H1 (cell line): Measurements from ENCODE around the gene NDUFB3. TPM values are rescaled to one million over a fixed set of nuclear protein-coding genes. Genes with fewer than 3 reads are reported as not detected.

Experiments used
- CTCF ChIA-PET: fragments of 300-600 bp; sonication (Branson Sonifier 250); formaldehyde crosslinking; loops from one replicate; lab custom pipeline; 2021; ENCODE audit not compliant: partially characterized antibody; lab: Charles Lee
- POLR2A ChIA-PET: fragments of 300-600 bp; sonication (Branson Sonifier 250); formaldehyde crosslinking; loops from one replicate; lab custom pipeline; 2021; ENCODE audit warnings: inconsistent platforms; ENCODE audit not compliant: partially characterized antibody; lab: Charles Lee
- DNase-seq, 2 experiments: peaks; one replicate each; pipeline versions ENCODE4 v3.0.0 to v3.0.0-alpha.2; 2010 to 2022; ENCODE audit warnings: low spot score in 2 of 2, low read depth in 1 of 2, mixed read lengths in 1 of 2
- FAIRE-seq: peaks from 2 replicates; lab custom pipeline; 2011; peaks lifted over from hg19 to GRCh38; lab: Jason Lieb, UNC
- H2AFZ ChIP-seq: 2 replicates; pipeline ENCODE4 v1.8.1; 2012; ENCODE audit warnings: low read length, inconsistent platforms
- H2AK5ac ChIP-seq: 2 replicates; pipeline ENCODE4 v1.6.1; 2013; ENCODE audit warnings: low read depth, low read length
- H2BK120ac ChIP-seq: replicated peaks from 2 replicates; pipeline ENCODE3; 2013; ENCODE audit warnings: low read depth, low read length, inconsistent platforms
- H2BK12ac ChIP-seq: 2 replicates; pipeline ENCODE4 v1.6.1; 2013; ENCODE audit warnings: low read depth, low read length
- H2BK15ac ChIP-seq: 2 replicates; pipeline ENCODE4 v1.6.1; 2013; ENCODE audit warnings: low read length
- H2BK20ac ChIP-seq: 2 replicates; pipeline ENCODE4 v1.6.1; 2013; ENCODE audit warnings: low read length
- H2BK5ac ChIP-seq: 2 replicates; pipeline ENCODE4 v1.6.1; 2013; ENCODE audit warnings: low read depth, low read length
- H3K14ac ChIP-seq: 2 replicates; pipeline ENCODE4 v1.6.1; 2013; ENCODE audit warnings: inconsistent platforms; ENCODE audit not compliant: insufficient read length
- H3K18ac ChIP-seq: 2 replicates; pipeline ENCODE4 v1.6.1; 2013; ENCODE audit warnings: low read length; ENCODE audit errors: extremely low read depth
- H3K23ac ChIP-seq: 2 replicates; pipeline ENCODE4 v1.6.1; 2013; ENCODE audit warnings: inconsistent platforms; ENCODE audit not compliant: insufficient read length
- H3K23me2 ChIP-seq: 2 replicates; pipeline ENCODE4 v1.6.1; 2013; ENCODE audit warnings: low read depth, low read length
- H3K27ac ChIP-seq: 2 replicates; pipeline ENCODE4 v1.6.1; 2011; ENCODE audit warnings: low read depth, low read length, inconsistent platforms
- H3K27me3 ChIP-seq, 4 experiments: replicated peaks in 1 of 4; 1 replicate in 1 of 4; 2 replicates in 3 of 4; pipeline versions ENCODE4 v1.6.1 to v1.8.1; 2011 to 2013; ENCODE audit warnings: low read length in 3 of 4, mild to moderate bottlenecking in 3 of 4, inconsistent platforms in 2 of 4, mixed read lengths in 2 of 4, moderate library complexity in 1 of 4; ENCODE audit not compliant: control insufficient read depth in 3 of 4, insufficient read depth in 3 of 4; ENCODE audit errors: extremely low read depth in 1 of 4
- H3K36me3 ChIP-seq, 4 experiments: 2 replicates each; pipeline versions ENCODE4 v1.6.1 to v1.8.1; 2011 to 2013; ENCODE audit warnings: mild to moderate bottlenecking in 4 of 4, low read length in 3 of 4, moderate library complexity in 2 of 4, control low read depth in 1 of 4, inconsistent platforms in 1 of 4; ENCODE audit not compliant: insufficient read depth in 4 of 4, control insufficient read depth in 2 of 4
- H3K4ac ChIP-seq: replicated peaks from 2 replicates; pipeline ENCODE3; 2013; ENCODE audit warnings: low read length, low read depth, mixed read lengths, inconsistent platforms; ENCODE audit not compliant: insufficient read length
- H3K4me1 ChIP-seq, 4 experiments: replicated peaks in 1 of 4; 1 replicate in 1 of 4; 2 replicates in 3 of 4; pipeline versions ENCODE4 v1.6.1 to v1.8.1; 2011 to 2013; ENCODE audit warnings: low read length in 3 of 4, inconsistent platforms in 2 of 4, mixed read lengths in 1 of 4; ENCODE audit not compliant: insufficient read depth in 4 of 4, control insufficient read depth in 3 of 4
- H3K4me2 ChIP-seq, 2 experiments: 2 replicates each; pipeline versions ENCODE4 v1.6.1 to v1.8.1; 2011 to 2013; ENCODE audit warnings: low read depth in 2 of 2, low read length in 2 of 2, control low read depth in 1 of 2, inconsistent platforms in 1 of 2, mild to moderate bottlenecking in 1 of 2; ENCODE audit not compliant: insufficient read depth in 1 of 2
- H3K4me3 ChIP-seq, 4 experiments: fragments of 200-600, 300-600 bp in 1 of 4; sonication (generic), shearing (Covaris generic), sonication (Bioruptor Twin) in 1 of 4; 2 replicates each; pipeline versions ENCODE4 v1.5.1 to v1.8.1; 2011 to 2016; ENCODE audit warnings: low read length in 4 of 4, low read depth in 3 of 4, control low read depth in 2 of 4, inconsistent platforms in 2 of 4, mild to moderate bottlenecking in 2 of 4, mixed read lengths in 1 of 4, moderate library complexity in 1 of 4; ENCODE audit not compliant: insufficient read depth in 2 of 4; ENCODE audit errors: extremely low read depth in 1 of 4
- H3K56ac ChIP-seq: replicated peaks from 2 replicates; pipeline ENCODE3; 2013; ENCODE audit warnings: low read depth, mild to moderate bottlenecking, mixed read lengths, low read length, inconsistent platforms; ENCODE audit not compliant: insufficient read length
- H3K79me1 ChIP-seq: 2 replicates; pipeline ENCODE4 v1.6.1; 2013; ENCODE audit warnings: low read depth, low read length, control low read depth
- H3K79me2 ChIP-seq, 2 experiments: 2 replicates each; pipeline versions ENCODE4 v1.6.1 to v1.8.1; 2012 to 2013; ENCODE audit warnings: low read length in 2 of 2, mild to moderate bottlenecking in 2 of 2, inconsistent platforms in 1 of 2; ENCODE audit not compliant: insufficient read depth in 2 of 2, control insufficient read depth in 1 of 2
- H3K9ac ChIP-seq, 4 experiments: replicated peaks in 1 of 4; 1 replicate in 1 of 4; 2 replicates in 3 of 4; pipeline versions ENCODE4 v1.6.1 to v1.8.1; 2011 to 2013; ENCODE audit warnings: low read depth in 3 of 4, low read length in 3 of 4, control low read depth in 2 of 4, mild to moderate bottlenecking in 2 of 4, moderate library complexity in 2 of 4, inconsistent platforms in 1 of 4; ENCODE audit errors: extremely low read depth in 1 of 4
- H3K9me3 ChIP-seq, 2 experiments: 2 replicates each; pipeline versions ENCODE4 v1.6.1 to v1.8.1; 2012 to 2013; ENCODE audit warnings: mild to moderate bottlenecking in 2 of 2, moderate library complexity in 2 of 2, control low read depth in 1 of 2, inconsistent platforms in 1 of 2, low read depth in 1 of 2, low read length in 1 of 2, mixed read lengths in 1 of 2; ENCODE audit not compliant: insufficient read depth in 2 of 2
- H4K20me1 ChIP-seq, 2 experiments: replicated peaks in 1 of 2; 2 replicates each; pipeline versions ENCODE3 to v1.8.1; 2011 to 2013; ENCODE audit warnings: inconsistent platforms in 2 of 2, low read length in 2 of 2, mild to moderate bottlenecking in 1 of 2; ENCODE audit not compliant: insufficient read depth in 2 of 2, control insufficient read depth in 1 of 2
- H4K5ac ChIP-seq: 2 replicates; pipeline ENCODE4 v1.6.1; 2013; ENCODE audit warnings: low read length, low read depth, mixed read lengths, inconsistent platforms; ENCODE audit not compliant: insufficient read length
- H4K8ac ChIP-seq: 2 replicates; pipeline ENCODE4 v1.8.0; 2013; ENCODE audit warnings: mild to moderate bottlenecking, moderate library complexity, low read length, inconsistent platforms; ENCODE audit not compliant: insufficient read depth; ENCODE audit errors: extremely low read depth
- H4K91ac ChIP-seq: replicated peaks from 2 replicates; pipeline ENCODE3; 2013; ENCODE audit warnings: low read length, mixed read lengths, inconsistent platforms; ENCODE audit not compliant: insufficient read length
- ATF3 ChIP-seq: IDR thresholded peaks from 2 replicates; pipeline ENCODE4 v1.6.1; 2011; ENCODE audit warnings: low read depth, mild to moderate bottlenecking, low read length; ENCODE audit not compliant: insufficient read depth
- CBX5 ChIP-seq: fragments of 300-800, 300-1000 bp; sonication (generic); IDR thresholded peaks from 2 replicates; pipeline ENCODE4 v1.7.1; 2016; ENCODE audit warnings: antibody characterized with exemption, low read length, low read depth
- KDM5A ChIP-seq: fragments of 200-600 bp; IDR thresholded peaks from 2 replicates; pipeline ENCODE4 v1.7.1; 2012; ENCODE audit warnings: mild to moderate bottlenecking, low read length, inconsistent platforms, mixed read lengths
- WGBS, 2 experiments: shearing (Covaris generic) in 1 of 2; methylation state at CpG; one replicate each; pipeline versions ENCODE4 v1.1.6 to v1.1.7; 2013 to 2015; ENCODE audit warnings: low lambda C conversion rate in 2 of 2, mixed read lengths in 2 of 2, inconsistent platforms in 1 of 2, low coverage in 1 of 2, missing lambda C conversion rate in 1 of 2; ENCODE audit not compliant: insufficient replicate concordance in 2 of 2, insufficient coverage in 1 of 2, insufficient read length in 1 of 2; ENCODE audit errors: extremely low coverage in 1 of 2, missing lambda C conversion rate in 1 of 2; 5-methylcytosine and 5-hydroxymethylcytosine counted together
- polyA plus RNA-seq, 7 experiments: library from polyadenylated mRNA; depleted of rRNA in 3 of 7; stranded (reverse) in 5 of 7; unstranded in 2 of 7; fragments of >200 nt in 5 of 7; fragments of 200-250 nt in 2 of 7; gene quantifications; 1 replicate in 5 of 7; 2 replicates in 1 of 7; 4 replicates in 1 of 7; pipeline versions ENCODE4 v1.2.1 to v1.2.3, GENCODE V29; 2011 to 2013; ENCODE audit warnings: missing spikeins in 2 of 7, mixed read lengths in 2 of 7
- total RNA-seq: library from RNA; stranded (reverse); fragmentation: NEBNext Ultra II Directional; extraction: Animal tissue kit (Norgen Biotek cat#: 25700); gene quantifications from 2 replicates; pipeline ENCODE4 v1.2.1, GENCODE V29; 2021

NDUFB3 gene
- total and polyA plus RNA-seq, 2 of the 8 experiments (the other 6 are each of a cell fraction or from before 2014, with no cell fraction given): 38.2 to 55.3 TPM

- Histone ChIP-seq H2BK20ac (no peak overlapping the region), H4K20me1 (no peaks in the 10 kb centered on the region), H3K4ac (no peak overlapping the region), H3K9me3 (peaks cover 0 to 7% of the 10 kb centered on the region in 2 experiments; a peak in 1 of 4 replicates), H3K56ac (no peak overlapping the region), H3K14ac (no peak overlapping the region), H2AFZ (no peak overlapping the region), H3K23ac (no peak overlapping the region), H3K4me3 (no peak overlapping the region), H3K27ac (no peak overlapping the region), H3K18ac (no peak overlapping the region), H3K4me2 (no peak overlapping the region), H3K23me2 (no peaks in the 10 kb centered on the region), H2AK5ac (no peak overlapping the region), H3K27me3 (no peaks in the 10 kb centered on the region), H2BK120ac (no peak overlapping the region), H3K9ac (no peak overlapping the region), H4K5ac (no peak overlapping the region), H2BK5ac (no peak overlapping the region), H4K91ac (no peak overlapping the region), H3K36me3 (no peaks in the 10 kb centered on the region), H2BK15ac (no peak overlapping the region), H3K79me2 (no peaks in the 10 kb centered on the region; a peak in 1 of 4 replicates), H4K8ac (no peak overlapping the region), H2BK12ac (no peak overlapping the region), H3K79me1 (no peaks in the 10 kb centered on the region), H3K4me1 (no peaks in the 10 kb centered on the region)
- DNase-seq: no peak
- ChIA-PET CTCF (no interaction called here), POLR2A (no interaction called here)
- 88% methylated on average over 2 of the region's 2 CpGs; no CpG with 5 or more reads in 1 of the 2 experiments for WGBS, 2 experiments
- FAIRE-seq: no peak
- TF ChIP-seq CBX5 (no peak), KDM5A (no peak), ATF3 (no peak)
Measured at GRCh38 chr2:201046881-201047280, 24.9 kb upstream of the NDUFB3 start.
